Posterior cingulate gyrus (tissue), 11 donors: ENCODE results near the gene SLC38A7.
"Not testable (repeated sequence)": the region's sequence is repeated elsewhere in the genome, so short reads cannot be mapped to it uniquely, and the experiment has no call there.

Experiments
- DNase-seq, 10 donors: peaks; one replicate each; pipeline versions ENCODE4 v3.0.0 to v3.0.0-alpha.2; 2020 to 2021; ENCODE audit warnings: mixed read lengths in 3 of 10
- intact Hi-C: fragments of 100-400 bp; cut with DNase I; formaldehyde crosslinking; loops from one replicate; pipeline ENCODE4 v1.15.1; 2023

The SLC38A7 gene

GRCh38 chr16:58639230-58639629 lies 45.3 kb downstream of the SLC38A7 start:
- intact Hi-C loops, result no loop called here
- no peak for DNase-seq

- intact Hi-C loops, result no loop called here
- peak in 1 of 10 donors; percentile 22 for DNase-seq
These were observed 46.2 kb downstream of the SLC38A7 start for GRCh38 chr16:58638148-58639036.

- DNase-seq, result peak in 1 of 10 donors; percentile 44
- intact Hi-C loops, result not testable (repeated sequence)
These were observed 47.5 kb downstream of the SLC38A7 start for GRCh38 chr16:58637021-58637420.

GRCh38 chr16:58636466-58636865 lies 48.1 kb downstream of the SLC38A7 start:
- no peak for DNase-seq
- intact Hi-C loops, result no loop called here

GRCh38 chr16:58635502-58635901 lies 49.1 kb downstream of the SLC38A7 start:
- intact Hi-C loops, result no loop called here
- DNase-seq, result peak in 1 of 10 donors; percentile 12

- intact Hi-C loops, result loop anchor here (5.0 kb wide), 1 partner anchor 98 kb away; the partner anchor contains the start of gene GOT2
- DNase-seq, result no peak
These were observed 50.2 kb downstream of the SLC38A7 start for GRCh38 chr16:58634265-58634802.

- peak; percentile 96 to 100 (median 98) for DNase-seq
- intact Hi-C loops, result loop anchor here (1.0 to 5.0 kb wide), 3 partner anchors 54 to 115 kb away; partner anchors contain the start of genes GOT2, SETD6 and SLC38A7
These were observed 54.6 kb downstream of the SLC38A7 start, which contains the start of gene CNOT1 for GRCh38 chr16:58629733-58630640. TSS of gene CNOT1 (minus strand) at chr16:58629826. CDS start at chr16:58599337, 30,489 bp downstream.

- intact Hi-C loops, result loop anchor here (1.0 kb wide), 1 partner anchor 114 kb away; the partner anchor contains the start of gene SETD6
These were observed 55.5 kb downstream of the SLC38A7 start for GRCh38 chr16:58628845-58629732.

GRCh38 chr16:58624209-58624608 lies 60.4 kb downstream of the SLC38A7 start:
- intact Hi-C loops, result no loop called here
- no peak for DNase-seq

More at GRCh38 chr16:58628845-58629732, 55.5 kb downstream of the SLC38A7 start:
- DNase-seq, result peak in 8 of 10 donors; percentile 8 to 89 (median 30)

- no peak for DNase-seq
- intact Hi-C loops, result no loop called here
These were observed 64.2 kb downstream of the SLC38A7 start for GRCh38 chr16:58620396-58620795.

- intact Hi-C loops, result no loop called here
- DNase-seq, result no peak
These were observed 69.3 kb downstream of the SLC38A7 start for GRCh38 chr16:58615280-58615679.
